OCI-LY7 (cell line): ENCODE data around the gene ZNF462. TPM values are rescaled to one million over a fixed set of nuclear protein-coding genes. Genes with fewer than 3 reads are reported as not detected.

Experiments
- BruUV-seq: library from RNA; stranded (reverse); fragments of 400-500 nt; replicated peaks from 2 replicates; lab custom pipeline; 2021; lab: Mats Ljungman, UMichigan
- CTCF ChIA-PET: fragments of 300-600 bp; sonication (Branson Sonifier 250); formaldehyde crosslinking; loops from one replicate; lab custom pipeline; 2022; ENCODE audit warnings: antibody characterized with exemption; ENCODE audit not compliant: unreplicated experiment; lab: Charles Lee
- POLR2A ChIA-PET: fragments of 300-600 bp; sonication (Branson Sonifier 250); formaldehyde crosslinking; loops from one replicate; lab custom pipeline; 2022; ENCODE audit warnings: antibody characterized with exemption; lab: Charles Lee
- DNase-seq: peaks from one replicate; pipeline ENCODE4 v3.0.0-alpha.2; 2015; ENCODE audit warnings: low spot score
- H2AFZ ChIP-seq: fragments of 200-600 bp; sonication (generic), shearing (Covaris generic); 2 replicates; pipeline ENCODE4 v1.6.1; 2014; ENCODE audit warnings: mild to moderate bottlenecking, antibody characterized with exemption, low read length, moderate library complexity
- H3K27ac ChIP-seq: fragments of 200-600 bp; sonication (generic); 2 replicates; pipeline ENCODE4 v1.5.1; 2014; ENCODE audit warnings: mixed run types, low read depth, mild to moderate bottlenecking, moderate library complexity, low read length, inconsistent platforms; ENCODE audit not compliant: poor library complexity, severe bottlenecking
- H3K36me3 ChIP-seq: fragments of 200-600 bp; sonication (generic); 2 replicates; pipeline ENCODE4 v1.6.1; 2014; ENCODE audit warnings: mild to moderate bottlenecking, antibody characterized with exemption, low read length, moderate library complexity, mixed read lengths; ENCODE audit not compliant: insufficient read depth
- H3K4me1 ChIP-seq: fragments of 200-600 bp; sonication (generic); 2 replicates; pipeline ENCODE4 v1.5.1; 2014; ENCODE audit warnings: mild to moderate bottlenecking, low read length; ENCODE audit not compliant: insufficient read depth, poor library complexity, severe bottlenecking
- H3K4me2 ChIP-seq: fragments of 200-600 bp; sonication (generic); 2 replicates; pipeline ENCODE4 v1.6.1; 2014; ENCODE audit warnings: mild to moderate bottlenecking, low read length
- H3K4me3 ChIP-seq: fragments of 200-600 bp; sonication (generic); 2 replicates; pipeline ENCODE4 v1.5.1; 2014; ENCODE audit warnings: mild to moderate bottlenecking, low read depth, low read length; ENCODE audit not compliant: poor library complexity, severe bottlenecking
- H3K79me2 ChIP-seq: fragments of 200-600 bp; sonication (generic); 2 replicates; pipeline ENCODE4 v1.6.1; 2016; ENCODE audit warnings: low read depth, mild to moderate bottlenecking, low read length, moderate library complexity, mixed read lengths; ENCODE audit not compliant: insufficient read depth
- H3K9me2 ChIP-seq: fragments of 200-600 bp; sonication (generic); 2 replicates; pipeline ENCODE4 v1.6.1; 2016; ENCODE audit warnings: mild to moderate bottlenecking, low read length, mixed read lengths; ENCODE audit not compliant: insufficient read depth
- H3K9me3 ChIP-seq: fragments of 200-600 bp; sonication (generic); 2 replicates; pipeline ENCODE4 v1.6.1; 2014; ENCODE audit warnings: mild to moderate bottlenecking, mixed run types, low read length, mixed read lengths
- H4K20me1 ChIP-seq: fragments of 200-600 bp; sonication (generic); 2 replicates; pipeline ENCODE4 v1.6.1; 2014; ENCODE audit warnings: mild to moderate bottlenecking, antibody characterized with exemption, low read length, moderate library complexity, mixed read lengths; ENCODE audit not compliant: insufficient read depth
- CTCF ChIP-seq: fragments of 200-600 bp; sonication (generic); conservative IDR thresholded peaks from 2 replicates; pipeline ENCODE4 v1.5.1; 2014; ENCODE audit warnings: mild to moderate bottlenecking, antibody characterized with exemption, low read length, moderate library complexity, mixed read lengths
- EZH2phosphoT487 ChIP-seq: fragments of 200-600 bp; sonication (generic); IDR thresholded peaks from 2 replicates; pipeline ENCODE4 v1.6.1; 2018; ENCODE audit warnings: low read depth, borderline replicate concordance, mild to moderate bottlenecking, mixed run types, antibody characterized with exemption, low read length, moderate library complexity, mixed read lengths
- intact Hi-C: fragments of 100-400 bp; cut with micrococcal nuclease; formaldehyde crosslinking; loops from one replicate; pipeline ENCODE4 v1.10.0; 2022; ENCODE audit not compliant: unreplicated experiment
- total RNA-seq, 2 experiments: library from RNA; depleted of rRNA in 1 of 2; stranded (reverse); fragments of >200 nt in 1 of 2; shearing (Covaris generic) in 1 of 2; gene quantifications; 2 replicates each; pipeline ENCODE4 v1.2.3, GENCODE V29; 2014 to 2022

ZNF462 gene
- total RNA-seq, 2 experiments from 2014 or later = 0.88 to 1.1 TPM

- Histone ChIP-seq H4K20me1 (no peaks in the 10 kb centered on the region), H2AFZ (no peak overlapping the region), H3K4me3 (no peak overlapping the region), H3K36me3 (no peaks in the 10 kb centered on the region), H3K4me1 (no peaks in the 10 kb centered on the region), H3K9me2 (no peaks in the 10 kb centered on the region; the same call in 1 of the 2 replicates), H3K79me2 (no peaks in the 10 kb centered on the region), H3K4me2 (no peak overlapping the region), H3K27ac (no peak overlapping the region), H3K9me3 (no peaks in the 10 kb centered on the region)
- TF ChIP-seq CTCF = no peak
- no peak for DNase-seq
- ChIA-PET POLR2A (interaction anchor here (0.6 to 0.7 kb wide), 3 partner anchors 9 to 957 kb away, joined by 3 to 4 read pairs (median 3); no protein-coding TSS in a partner anchor), CTCF (no interaction called here)
- intact Hi-C loops = no loop called here
- BruUV-seq = no TSS peak
These were observed 16.5 kb downstream of the ZNF462 start for GRCh38 chr9:106879439-106879882.

- Histone ChIP-seq H3K4me2 (no peak overlapping the region), H3K27ac (no peak overlapping the region), H3K9me2 (no peaks in the 10 kb centered on the region; the same call in 1 of the 2 replicates), H3K79me2 (no peaks in the 10 kb centered on the region), H3K9me3 (no peaks in the 10 kb centered on the region), H3K36me3 (no peaks in the 10 kb centered on the region), H3K4me1 (no peaks in the 10 kb centered on the region), H4K20me1 (no peaks in the 10 kb centered on the region), H3K4me3 (no peak overlapping the region), H2AFZ (no peak overlapping the region)
- intact Hi-C loops = no loop called here
- BruUV-seq = no TSS peak
- no peak for TF ChIP-seq EZH2phosphoT487
- TF ChIP-seq CTCF = no peak
- CTCF ChIA-PET = no interaction called here
- POLR2A ChIA-PET = no interaction called here
- DNase-seq = no peak
These were observed 17.1 kb downstream of the ZNF462 start for GRCh38 chr9:106880081-106880480.

GRCh38 chr9:106880863-106881262 is 17.9 kb downstream of the ZNF462 start:
- Histone ChIP-seq H3K4me1 (no peaks in the 10 kb centered on the region), H2AFZ (no peak overlapping the region), H4K20me1 (no peaks in the 10 kb centered on the region), H3K9me3 (no peaks in the 10 kb centered on the region), H3K36me3 (no peaks in the 10 kb centered on the region), H3K27ac (no peak overlapping the region), H3K4me2 (no peak overlapping the region), H3K79me2 (no peaks in the 10 kb centered on the region), H3K4me3 (no peak overlapping the region), H3K9me2 (no peaks in the 10 kb centered on the region; the same call in 1 of the 2 replicates)
- ChIA-PET POLR2A (no interaction called here), CTCF (no interaction called here)
- TF ChIP-seq EZH2phosphoT487 = no peak
- no peak for TF ChIP-seq CTCF
- BruUV-seq = no TSS peak
- intact Hi-C loops = no loop called here
- DNase-seq = no peak
